HG02623 (cell line): ENCODE measurements around the gene MECR.

Source experiments
- ATAC-seq: cut with Tn5 transposase; IDR thresholded peaks from one replicate; pipeline ENCODE4 v1.9.1; 2021; ENCODE audit warnings: moderate library complexity; ENCODE audit not compliant: unreplicated experiment

Gene MECR

GRCh38 chr1:29230553-29231378 lies at the start of gene MECR:
Gene MECR (minus strand): TSS chr1:29230934. CDS start chr1:29230906, 28 bp downstream.
- peak; percentile 88 for ATAC-seq

GRCh38 chr1:29279951-29280391 lies 49.2 kb upstream of the MECR start:
- ATAC-seq: no peak

GRCh38 chr1:29279406-29279805 lies 48.7 kb upstream of the MECR start:
- ATAC-seq: no peak

- ATAC-seq: no peak
Measured at GRCh38 chr1:29278124-29278523, 47.4 kb upstream of the MECR start.

- ATAC-seq: no peak
Measured at GRCh38 chr1:29275435-29275834, 44.7 kb upstream of the MECR start.

- ATAC-seq: no peak
Measured at GRCh38 chr1:29272147-29272907, 41.6 kb upstream of the MECR start.

- no peak for ATAC-seq
Measured at GRCh38 chr1:29271724-29272123, 41.0 kb upstream of the MECR start.

- no peak for ATAC-seq
Measured at GRCh38 chr1:29270929-29271521, 40.3 kb upstream of the MECR start.

- no peak for ATAC-seq
Measured at GRCh38 chr1:29269382-29269781, 38.6 kb upstream of the MECR start.

- no peak for ATAC-seq
Measured at GRCh38 chr1:29267321-29268070, 36.8 kb upstream of the MECR start.

GRCh38 chr1:29266912-29267311 lies 36.2 kb upstream of the MECR start:
- no peak for ATAC-seq

- no peak for ATAC-seq
Measured at GRCh38 chr1:29264773-29265389, 34.1 kb upstream of the MECR start.

- ATAC-seq: no peak
Measured at GRCh38 chr1:29260531-29260930, 29.8 kb upstream of the MECR start.

- no peak for ATAC-seq
Measured at GRCh38 chr1:29259802-29260441, 29.2 kb upstream of the MECR start.

GRCh38 chr1:29258976-29259801 lies 28.5 kb upstream of the MECR start:
- ATAC-seq: no peak

GRCh38 chr1:29258189-29258975 lies 27.6 kb upstream of the MECR start:
- no peak for ATAC-seq

- no peak for ATAC-seq
Measured at GRCh38 chr1:29256979-29257804, 26.5 kb upstream of the MECR start.

- ATAC-seq: no peak
Measured at GRCh38 chr1:29256394-29256793, 25.7 kb upstream of the MECR start.
